GM12891 (cell line): ENCODE data around the gene PTK7. TPM values are rescaled to one million over a fixed set of nuclear protein-coding genes. Genes with fewer than 3 reads are reported as not detected.

Experiments
- DNase-seq: peaks from one replicate; pipeline ENCODE4 v3.0.0; 2011; ENCODE audit warnings: low spot score; ENCODE audit not compliant: insufficient read length
- FAIRE-seq: peaks from 2 replicates; lab custom pipeline; 2011; peaks lifted over from hg19 to GRCh38; lab: Jason Lieb, UNC
- PAX5 ChIP-seq: IDR thresholded peaks from 2 replicates; pipeline ENCODE4 v1.6.1; 2011; ENCODE audit warnings: low read length, moderate library complexity, mild to moderate bottlenecking; ENCODE audit not compliant: insufficient read depth, severe bottlenecking
- POLR2A ChIP-seq: IDR thresholded peaks from 2 replicates; pipeline ENCODE4 v1.6.1; 2011; ENCODE audit warnings: low read depth, low read length, control low read depth
- POLR2AphosphoS5 ChIP-seq: IDR thresholded peaks from 2 replicates; pipeline ENCODE4 v1.6.1; 2011; ENCODE audit warnings: low read depth, low read length, control low read depth
- POU2F2 ChIP-seq: IDR thresholded peaks from 2 replicates; pipeline ENCODE4 v1.6.1; 2011; ENCODE audit warnings: low read depth, mild to moderate bottlenecking, control low read depth, low read length, moderate library complexity
- SPI1 ChIP-seq: IDR thresholded peaks from 2 replicates; pipeline ENCODE4 v1.6.1; 2011; ENCODE audit warnings: low read depth, low read length, control low read depth
- TAF1 ChIP-seq: IDR thresholded peaks from 2 replicates; pipeline ENCODE4 v1.6.1; 2011; ENCODE audit warnings: low read depth, low read length, control low read depth
- polyA plus RNA-seq: library from polyadenylated mRNA; unstranded; fragments of >200 nt; gene quantifications from one replicate; pipeline ENCODE4 v1.2.1, GENCODE V29; 2012; ENCODE audit warnings: low read depth, missing spikeins, inconsistent platforms; ENCODE audit not compliant: missing spikeins

PTK7 gene
- 0.60 TPM for polyA plus RNA-seq

- DNase-seq (no peak), FAIRE-seq (no peak)
- TF ChIP-seq POLR2A, result no peak
- TF ChIP-seq POLR2AphosphoS5, result no peak
- TF ChIP-seq SPI1, result no peak
- TF ChIP-seq PAX5, result no peak
- TF ChIP-seq POU2F2, result no peak
- no peak for TF ChIP-seq TAF1
These were observed at the start of gene PTK7 for GRCh38 chr6:43075670-43076463. Gene PTK7, plus strand, starts transcription at chr6:43076314. Its CDS starts 175 bp downstream, at chr6:43076489.

- no peak for TF ChIP-seq SPI1
- TF ChIP-seq TAF1, result no peak
- no peak for TF ChIP-seq POU2F2
- no peak for TF ChIP-seq POLR2A
- DNase-seq, result no peak
- FAIRE-seq, result no peak
These were observed 49.7 kb upstream of the PTK7 start for GRCh38 chr6:43026365-43026764.

DNA sequence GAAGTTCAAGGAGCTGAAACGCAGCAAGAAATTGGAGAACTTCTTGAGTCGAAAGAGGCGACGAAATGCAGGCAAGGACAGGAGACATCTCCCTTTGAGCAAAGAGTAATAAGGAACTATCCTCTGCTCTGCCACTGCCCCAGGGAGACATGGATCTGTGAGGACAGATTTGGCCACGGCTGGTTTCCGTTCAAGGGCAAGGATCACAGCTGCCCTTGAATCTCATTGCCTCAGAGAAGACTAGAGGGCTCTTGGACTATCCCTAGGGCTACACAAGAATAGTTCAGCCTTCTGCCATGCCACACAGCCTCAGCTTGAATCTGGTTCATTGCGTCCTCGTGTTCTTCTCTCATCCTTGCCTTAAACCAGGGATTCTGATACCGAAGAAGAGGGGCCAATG, 47.0 kb upstream of the PTK7 start:
- TF ChIP-seq POLR2A (no peak), POU2F2 (no peak), SPI1 (no peak), TAF1 (no peak), POLR2AphosphoS5 (no peak), PAX5 (no peak)
- DNase-seq (no peak), FAIRE-seq (no peak)

- TF ChIP-seq SPI1, result no peak
- no peak for TF ChIP-seq POLR2AphosphoS5
- TF ChIP-seq PAX5, result no peak
- no peak for TF ChIP-seq POU2F2
- TF ChIP-seq POLR2A, result no peak
- no peak for TF ChIP-seq TAF1
- DNase-seq (no peak), FAIRE-seq (no peak)
These were observed 43.8 kb upstream of the PTK7 start for GRCh38 chr6:43032326-43032725.

DNA sequence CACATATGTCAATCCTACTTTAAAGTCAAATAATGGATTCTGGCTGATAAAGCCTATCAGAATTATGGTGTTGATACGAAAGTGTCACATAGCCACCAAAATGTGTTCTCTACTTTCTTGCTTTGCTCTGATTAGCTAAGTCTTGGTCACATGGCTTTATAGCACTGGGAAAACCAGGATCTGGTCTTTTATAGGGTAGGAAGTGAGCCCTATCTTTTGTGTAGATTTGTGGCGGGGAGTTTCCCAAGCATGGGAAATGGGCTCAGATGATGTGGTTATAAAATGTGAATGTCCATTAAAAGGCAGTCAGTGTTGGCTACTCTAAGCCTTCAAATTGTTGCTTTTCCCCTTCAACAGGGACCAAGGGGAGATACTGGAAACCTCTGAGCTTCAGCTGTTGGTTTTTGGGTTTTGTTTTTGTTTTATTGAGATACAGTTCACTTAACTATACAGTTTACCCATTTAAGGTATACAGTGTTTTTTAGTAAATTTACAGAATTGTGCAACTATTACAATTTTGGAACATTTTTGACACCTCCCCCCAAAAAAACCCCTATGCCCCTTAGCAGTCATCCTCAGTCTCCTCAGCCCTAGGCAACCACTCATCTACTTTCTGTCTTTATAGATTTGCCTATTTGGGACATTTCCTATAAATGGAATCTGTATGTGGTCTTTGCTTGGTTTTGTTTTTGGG, 42.5 kb upstream of the PTK7 start:
- no peak for TF ChIP-seq PAX5
- no peak for TF ChIP-seq TAF1
- no peak for TF ChIP-seq POLR2A
- TF ChIP-seq POU2F2, result no peak
- TF ChIP-seq POLR2AphosphoS5, result no peak
- TF ChIP-seq SPI1, result no peak
- FAIRE-seq (no peak), DNase-seq (no peak)

GRCh38 chr6:43034190-43034525, 42.0 kb upstream of the PTK7 start:
- TF ChIP-seq PAX5 (no peak), POLR2AphosphoS5 (no peak), TAF1 (no peak), POLR2A (no peak), POU2F2 (no peak)
- FAIRE-seq (no peak), DNase-seq (no peak)

- no peak for DNase-seq
- TF ChIP-seq POLR2A (no peak), POLR2AphosphoS5 (no peak), SPI1 (no peak), TAF1 (no peak), PAX5 (no peak), POU2F2 (no peak)
- no peak for FAIRE-seq
These were observed 40.5 kb upstream of the PTK7 start for GRCh38 chr6:43035495-43036194.

- no peak for FAIRE-seq
- no peak for DNase-seq
- TF ChIP-seq PAX5 (no peak), POLR2AphosphoS5 (no peak), SPI1 (no peak), POLR2A (no peak), POU2F2 (no peak), TAF1 (no peak)
These were observed 39.4 kb upstream of the PTK7 start for GRCh38 chr6:43036712-43037111.

DNA sequence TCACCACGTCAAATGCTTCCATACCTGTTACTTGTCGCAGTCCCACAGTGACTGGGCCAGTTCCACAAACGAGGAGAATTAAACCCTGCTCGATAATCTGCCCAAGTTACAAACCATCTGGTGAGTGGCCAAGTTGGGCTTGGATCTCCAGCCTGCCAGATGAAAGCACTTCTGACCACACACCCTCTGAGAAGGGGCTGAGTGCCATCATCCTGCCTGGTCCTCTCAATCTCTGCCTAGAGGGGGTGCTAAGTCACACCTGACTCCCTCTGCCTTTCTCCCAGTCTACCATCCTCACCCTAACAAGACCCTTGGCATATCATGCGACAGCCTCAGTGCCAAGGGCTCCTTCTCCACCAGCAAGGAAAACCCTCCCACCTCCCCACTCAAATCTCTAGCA, 38.9 kb upstream of the PTK7 start:
- DNase-seq, result no peak
- TF ChIP-seq POU2F2 (no peak), POLR2AphosphoS5 (no peak), PAX5 (no peak), TAF1 (no peak), POLR2A (no peak), SPI1 (no peak)
- FAIRE-seq, result no peak
